ENCODE measurements around the gene VSNL1.

DNA sequence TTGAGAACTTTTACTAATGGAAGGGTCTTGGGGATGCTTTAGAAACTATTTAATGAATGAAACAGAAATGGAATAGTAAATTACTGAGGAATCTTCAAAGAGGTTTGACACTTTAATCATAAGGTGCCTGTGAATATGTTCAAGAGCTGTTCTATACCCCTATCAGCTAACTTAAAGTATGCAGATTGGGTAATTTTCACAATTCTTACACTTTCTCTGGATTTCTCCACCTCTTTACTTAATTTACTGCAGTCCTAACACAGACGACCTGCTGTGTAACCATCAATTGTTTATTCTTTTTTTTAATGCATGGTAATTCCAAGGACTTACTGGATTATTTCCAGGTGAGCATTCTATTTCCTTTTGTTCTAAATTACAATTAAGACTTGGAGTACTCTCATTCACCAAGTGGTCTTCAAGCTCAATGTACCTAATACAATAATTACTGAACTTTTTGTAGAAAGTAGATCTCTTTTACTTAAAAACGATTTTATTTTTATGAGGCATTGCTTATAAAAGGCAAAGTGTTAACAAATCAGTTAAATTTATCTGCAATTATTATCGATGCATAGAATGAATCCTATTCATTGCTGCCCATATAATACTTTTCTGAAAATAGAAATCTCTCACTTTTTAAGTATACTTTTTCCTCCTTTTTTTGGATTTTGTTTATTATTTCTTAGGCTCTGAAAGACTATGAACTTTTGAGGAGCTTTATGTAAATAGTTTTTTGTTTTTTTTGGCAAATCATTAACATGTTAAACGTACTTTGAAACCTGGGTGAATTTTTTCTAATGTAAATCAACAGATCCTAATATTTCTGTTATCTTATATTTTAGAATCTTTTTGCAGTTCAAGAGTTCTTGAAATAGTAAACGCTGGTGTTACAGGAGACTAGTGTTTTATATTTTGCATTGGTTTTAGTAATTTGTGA is 5.5 kb downstream of the VSNL1 start:
- TF ChIP-seq, protein P1, sequence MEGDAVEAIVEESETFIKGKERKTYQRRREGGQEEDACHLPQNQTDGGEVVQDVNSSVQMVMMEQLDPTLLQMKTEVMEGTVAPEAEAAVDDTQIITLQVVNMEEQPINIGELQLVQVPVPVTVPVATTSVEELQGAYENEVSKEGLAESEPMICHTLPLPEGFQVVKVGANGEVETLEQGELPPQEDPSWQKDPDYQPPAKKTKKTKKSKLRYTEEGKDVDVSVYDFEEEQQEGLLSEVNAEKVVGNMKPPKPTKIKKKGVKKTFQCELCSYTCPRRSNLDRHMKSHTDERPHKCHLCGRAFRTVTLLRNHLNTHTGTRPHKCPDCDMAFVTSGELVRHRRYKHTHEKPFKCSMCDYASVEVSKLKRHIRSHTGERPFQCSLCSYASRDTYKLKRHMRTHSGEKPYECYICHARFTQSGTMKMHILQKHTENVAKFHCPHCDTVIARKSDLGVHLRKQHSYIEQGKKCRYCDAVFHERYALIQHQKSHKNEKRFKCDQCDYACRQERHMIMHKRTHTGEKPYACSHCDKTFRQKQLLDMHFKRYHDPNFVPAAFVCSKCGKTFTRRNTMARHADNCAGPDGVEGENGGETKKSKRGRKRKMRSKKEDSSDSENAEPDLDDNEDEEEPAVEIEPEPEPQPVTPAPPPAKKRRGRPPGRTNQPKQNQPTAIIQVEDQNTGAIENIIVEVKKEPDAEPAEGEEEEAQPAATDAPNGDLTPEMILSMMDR (conservative IDR thresholded peaks at IDR 0.05 in 1 of 2, IDR thresholded peaks at IDR 0.05 in 1 of 2; ENCODE audit: low read depth in 1 of 2, low read length in 2 of 2), result no peak
- no peak for TF ChIP-seq EZH2 (IDR thresholded peaks at IDR 0.05; ENCODE audit: low read length, missing control alignments)

Data from fibroblast of lung (primary cell).